NCI-H2029 treated with DMSO at 0.1 percent for 48 hours (cell line): Measurements from ENCODE around the gene AMPD1.

Experiments used
- DNase-seq: peaks from one replicate; lab custom pipeline; 2025; lab: John Stamatoyannopoulos, UW

Gene AMPD1

DNA sequence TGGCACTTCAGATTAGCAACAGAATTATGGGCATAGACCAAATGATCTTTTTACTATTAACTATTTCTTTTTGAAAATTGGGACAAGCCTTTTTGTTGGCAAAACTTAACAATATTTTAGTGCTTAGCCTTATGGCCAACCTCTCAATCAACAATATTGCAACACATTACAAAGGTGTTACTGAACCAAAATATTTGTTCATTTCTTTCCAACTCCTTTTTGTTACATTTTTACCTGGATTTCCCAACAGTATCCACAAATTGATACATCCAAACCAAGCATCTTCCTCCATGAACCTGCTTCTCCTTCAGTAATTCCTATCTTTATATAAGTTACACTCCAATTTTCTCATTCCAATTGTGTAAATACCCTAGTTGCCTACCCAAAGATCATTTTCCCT is 1.5 kb upstream of the AMPD1 start:
- DNase-seq = no peak

DNA sequence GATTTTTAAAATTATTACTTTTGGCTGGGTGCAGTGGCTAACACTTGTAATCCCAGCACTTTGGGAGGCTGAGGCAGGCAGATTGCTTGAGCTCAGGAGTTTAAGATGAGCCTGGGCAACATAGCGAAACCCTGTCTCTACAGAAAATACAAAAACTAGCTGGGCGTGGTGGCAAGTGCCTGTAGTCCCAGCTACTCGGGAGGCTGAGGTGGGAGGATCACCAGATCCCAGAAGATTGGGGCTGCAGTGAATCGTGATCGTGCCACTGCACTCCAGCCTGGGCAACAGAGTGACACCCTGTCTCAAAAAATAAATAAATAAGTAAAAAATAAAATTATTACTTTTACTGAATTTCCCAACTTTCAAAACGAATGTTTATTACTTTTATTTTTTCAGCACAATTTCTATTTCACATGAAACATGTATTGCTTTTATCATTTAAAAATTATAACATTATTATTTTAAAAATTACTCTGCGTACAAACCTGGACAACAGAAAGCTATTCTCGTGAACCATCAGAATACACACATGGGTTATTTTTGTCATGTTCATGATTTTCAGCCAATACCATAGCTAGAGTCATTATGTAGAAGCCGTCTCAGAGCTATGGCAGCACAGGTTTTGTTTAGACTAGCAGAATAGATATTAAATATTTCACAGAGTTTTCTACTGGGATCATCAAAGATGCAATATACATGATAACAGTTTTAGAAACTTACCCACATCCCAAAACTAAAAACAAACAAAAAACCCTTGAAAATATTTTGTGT is 621 bp downstream of the AMPD1 start:
- no peak for DNase-seq

DNA sequence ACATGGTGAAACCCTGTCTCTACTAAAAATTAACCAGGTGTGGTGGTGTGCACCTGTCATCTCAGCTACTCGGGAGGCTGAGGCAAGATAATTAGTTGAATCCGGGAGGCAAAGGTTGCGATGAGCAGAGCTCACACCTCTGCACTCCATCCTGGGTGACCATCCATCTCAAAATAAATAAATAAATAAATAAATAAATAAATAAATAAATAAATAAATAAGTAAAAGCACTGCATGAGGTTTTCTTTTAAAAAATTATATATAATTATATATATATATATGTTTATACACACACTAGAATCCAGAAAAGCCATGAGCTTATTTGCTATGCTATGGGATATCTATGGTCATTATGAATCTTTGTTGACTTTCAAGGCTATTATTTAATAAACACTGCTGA is 2.4 kb downstream of the AMPD1 start:
- DNase-seq = no peak

- no peak for DNase-seq
These were observed 4.3 kb downstream of the AMPD1 start for GRCh38 chr1:114691061-114691460.

- DNase-seq = no peak
These were observed 5.2 kb downstream of the AMPD1 start for GRCh38 chr1:114690148-114690547.

DNA sequence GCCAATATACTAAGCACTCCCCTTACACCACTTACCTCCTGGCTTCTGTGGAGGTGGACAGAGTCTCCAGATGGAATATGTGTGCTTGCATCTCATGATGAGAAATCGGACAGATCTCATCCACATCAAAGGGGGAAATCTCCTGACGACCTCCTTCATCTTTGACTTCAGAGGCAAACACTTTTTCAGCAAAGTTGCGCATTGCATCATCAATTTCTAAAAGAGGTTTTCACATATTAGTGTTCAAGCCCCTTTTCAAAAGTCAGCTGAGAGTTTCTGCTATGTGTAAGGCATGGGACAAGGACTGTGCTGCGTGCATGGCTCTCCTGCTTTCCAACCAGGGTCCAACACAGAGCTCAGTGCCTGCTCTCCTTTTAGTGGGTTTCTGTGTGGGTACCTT is 6.8 kb downstream of the AMPD1 start:
- no peak for DNase-seq

GRCh38 chr1:114685851-114686250 is 9.5 kb downstream of the AMPD1 start:
- no peak for DNase-seq

- no peak for DNase-seq
These were observed 17.7 kb downstream of the AMPD1 start for GRCh38 chr1:114677691-114678090.

GRCh38 chr1:114676115-114676514 is 19.2 kb downstream of the AMPD1 start:
- DNase-seq = no peak

- no peak for DNase-seq
These were observed 23.4 kb downstream of the AMPD1 start for GRCh38 chr1:114671939-114672275.

GRCh38 chr1:114671011-114671938 is 24.1 kb downstream of the AMPD1 start:
- no peak for DNase-seq

DNA sequence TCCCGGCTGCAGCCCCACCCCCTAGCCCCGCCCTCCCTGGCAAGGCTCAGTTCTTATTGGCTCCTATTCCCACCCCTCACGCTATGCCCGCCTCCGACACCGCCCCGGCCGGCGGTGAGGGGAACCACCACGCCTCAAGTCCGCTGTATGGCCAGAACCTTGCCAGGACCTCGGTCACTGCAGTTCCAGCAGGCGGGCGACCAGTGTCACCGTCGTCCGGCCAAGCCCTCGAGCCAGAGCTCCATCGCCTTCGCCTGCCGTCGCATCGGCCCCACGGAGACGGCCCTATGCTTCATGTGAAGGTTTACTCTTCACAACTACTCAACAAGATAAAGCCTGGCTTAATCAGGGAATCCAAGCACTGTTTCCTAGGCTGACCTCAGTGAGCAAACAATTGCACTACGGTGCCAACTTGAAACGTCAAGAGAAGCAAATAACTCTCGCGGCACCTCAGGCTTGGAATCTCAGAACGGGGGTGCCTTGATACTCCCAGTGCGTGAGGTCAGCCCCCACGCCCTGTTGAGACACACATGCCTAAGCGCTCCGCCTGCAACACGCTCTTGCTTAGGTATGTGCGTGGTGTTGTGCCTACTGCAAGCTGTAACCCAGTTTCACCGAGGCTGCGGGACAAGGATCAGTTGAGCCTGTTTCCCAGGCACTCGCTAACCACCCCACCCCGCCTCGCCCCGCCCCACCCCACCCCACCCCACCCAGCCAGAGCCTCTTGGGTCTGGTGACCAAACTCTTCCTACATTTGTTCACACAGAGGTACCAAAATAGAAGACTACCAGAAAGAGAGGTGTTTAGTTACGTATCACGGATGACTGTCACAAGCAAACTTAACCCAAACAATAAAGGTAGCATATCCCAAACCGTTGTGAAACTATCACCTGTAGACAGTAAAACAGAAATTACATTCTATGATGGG is 25.0 kb downstream of the AMPD1 start:
- DNase-seq = peak; percentile 20

DNA sequence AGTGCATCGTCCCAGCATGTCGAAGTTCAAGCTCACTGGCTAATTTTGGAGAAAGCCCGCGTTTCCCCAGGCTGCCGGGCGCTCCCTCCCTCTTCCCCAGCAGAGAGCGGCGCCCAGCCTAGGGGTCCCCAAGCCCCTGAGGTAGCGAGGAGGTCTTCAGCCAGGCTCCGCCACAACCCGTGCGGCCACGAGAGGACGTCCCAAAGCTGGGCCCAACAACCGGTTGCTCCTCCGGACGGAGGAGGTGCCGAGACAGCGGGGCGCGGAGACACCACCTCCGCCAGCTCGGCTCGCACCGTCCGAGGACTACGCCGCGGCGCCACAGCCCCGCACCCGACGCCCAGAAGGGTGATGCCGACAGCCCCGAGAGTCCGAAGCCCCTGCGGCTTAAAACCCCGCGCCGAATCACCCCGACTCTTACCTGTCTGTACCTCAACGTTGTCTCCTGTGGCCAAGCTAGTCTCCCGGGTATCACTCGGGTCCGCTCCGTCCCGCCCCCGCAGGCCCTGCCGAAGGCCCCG is 25.7 kb downstream of the AMPD1 start, which contains the start of gene DENND2C:
Gene DENND2C (minus strand): TSS at position 488 of the 521 bp plus-strand sequence. CDS start 44,065 bp downstream, outside the sequence.
- DNase-seq = no peak

DNA sequence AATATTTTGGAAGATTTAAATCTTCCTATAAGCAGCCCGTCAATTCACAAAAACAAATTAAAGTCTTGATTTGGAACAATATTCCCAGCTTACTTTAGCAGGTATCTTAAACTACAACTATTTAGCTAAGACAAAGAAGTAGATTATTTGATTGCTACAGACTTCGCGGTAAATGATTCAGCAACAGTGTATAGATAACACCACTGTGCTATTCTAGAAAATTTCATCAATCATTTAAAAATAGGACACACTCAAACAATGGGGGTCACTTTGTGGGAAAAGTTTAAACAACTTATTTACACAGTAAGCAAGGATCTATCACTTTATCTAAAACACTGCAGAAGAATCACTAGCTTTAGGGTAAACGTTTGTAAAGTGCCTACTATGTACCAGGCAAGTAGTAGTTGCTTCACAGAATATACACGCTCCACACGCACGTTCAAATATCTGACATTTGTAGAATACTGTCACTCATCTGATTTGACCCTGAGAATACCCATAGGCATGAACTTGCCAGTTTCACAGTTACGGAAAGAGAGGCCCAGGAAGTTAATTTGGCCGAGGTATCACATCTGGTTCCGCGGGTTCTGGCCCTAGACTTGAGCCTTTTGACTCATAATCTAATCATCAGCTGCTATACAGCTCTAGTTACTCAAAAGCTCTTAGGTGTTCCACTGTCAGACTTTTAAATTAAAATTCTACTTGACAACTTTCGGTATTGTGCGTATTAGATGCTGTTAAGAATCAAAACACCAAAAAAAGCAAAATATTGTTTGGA is 26.4 kb downstream of the AMPD1 start:
- DNase-seq = no peak

DNA sequence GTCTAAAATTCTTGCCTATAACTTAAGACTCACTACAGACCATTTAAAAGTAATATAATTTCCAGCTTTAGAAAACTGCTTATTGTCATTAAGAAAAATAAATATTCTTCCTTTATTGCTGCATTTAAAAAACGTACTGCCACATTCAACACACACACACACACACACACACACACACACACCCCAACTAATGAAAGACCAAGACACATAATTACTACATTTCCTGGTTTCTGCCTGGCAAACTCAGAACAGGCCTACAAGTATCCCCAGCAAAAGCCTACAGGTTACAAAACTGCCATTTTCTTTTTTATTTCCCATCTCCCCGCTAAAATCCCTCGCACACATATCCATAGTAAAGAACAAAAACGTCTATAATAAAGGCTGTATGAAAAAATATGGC is 27.0 kb downstream of the AMPD1 start:
- no peak for DNase-seq

- no peak for DNase-seq
These were observed 28.4 kb downstream of the AMPD1 start for GRCh38 chr1:114666954-114667353.

DNA sequence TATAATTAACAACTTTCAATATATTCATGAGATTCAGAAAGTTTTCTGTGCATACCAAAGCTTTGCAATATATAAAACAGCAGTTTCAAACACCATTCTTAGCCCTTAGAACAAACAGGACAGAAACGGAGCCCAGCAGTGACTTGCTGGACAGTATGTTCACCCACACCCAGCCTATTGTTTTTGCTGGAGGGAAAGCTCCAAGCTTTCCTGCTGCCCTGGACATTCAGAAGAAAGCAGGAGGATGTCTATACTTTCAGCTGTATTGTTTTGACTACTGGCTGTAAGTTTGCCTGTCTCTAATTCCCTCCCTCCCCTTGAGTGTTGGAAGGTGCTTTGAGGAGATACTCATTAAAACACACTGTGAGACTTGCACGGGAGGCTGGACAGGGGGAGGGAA is 35.1 kb downstream of the AMPD1 start:
- DNase-seq = no peak

DNA sequence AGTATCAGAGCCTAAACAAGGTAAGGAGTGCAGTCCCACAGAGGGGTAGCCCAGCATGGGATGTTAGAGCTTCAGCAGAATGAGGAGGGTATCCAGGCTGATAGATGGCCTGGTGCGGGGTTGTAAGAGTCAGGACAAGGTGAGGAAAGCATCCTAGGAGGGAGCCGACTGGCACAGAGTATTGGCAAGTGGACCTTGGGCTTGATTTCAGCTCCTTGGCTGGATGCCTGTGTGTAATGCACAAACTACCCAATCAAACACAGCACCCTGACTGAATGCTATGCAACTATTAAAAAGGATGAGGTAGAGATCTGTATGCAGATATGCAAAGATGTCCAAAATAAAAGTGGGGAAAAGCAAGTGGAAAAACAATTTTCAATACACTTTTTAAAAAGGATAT is 43.5 kb downstream of the AMPD1 start:
- no peak for DNase-seq

- DNase-seq = no peak
These were observed 46.8 kb downstream of the AMPD1 start for GRCh38 chr1:114648503-114648902.

- DNase-seq = no peak
These were observed 54.0 kb downstream of the AMPD1 start for GRCh38 chr1:114641377-114641776.

GRCh38 chr1:114638910-114639309 is 56.4 kb downstream of the AMPD1 start:
- DNase-seq = no peak
